ENCODE measurements around the gene PPIB. TPM values are rescaled to one million over a fixed set of nuclear protein-coding genes. Genes with fewer than 3 reads are reported as not detected.

Gene PPIB
- total RNA-seq, 1 experiment from 2014 or later: 453 TPM

GRCh38 chr15:64182859-64183370, 20.1 kb upstream of the PPIB start:
- TF ChIP-seq ATF3 (IDR thresholded peaks at IDR 0.05): no peak
- TF ChIP-seq FOSL1 (IDR thresholded peaks at IDR 0.05; ENCODE audit: low read depth): no peak
- TF ChIP-seq CBX3 (IDR thresholded peaks at IDR 0.05; ENCODE audit: low read depth): no peak
- no peak for TF ChIP-seq CEBPB (IDR thresholded peaks at IDR 0.05; ENCODE audit: low read depth)
- no peak for TF ChIP-seq JUND (IDR thresholded peaks at IDR 0.05)
- TF ChIP-seq ZFX (IDR thresholded peaks at IDR 0.05): no peak
- TF ChIP-seq ZNF274 (IDR thresholded peaks at IDR 0.05; ENCODE audit: low read depth, low read length): no peak
- no peak for TF ChIP-seq MAX (IDR thresholded peaks at IDR 0.05)
- no peak for TF ChIP-seq POLR2A (IDR thresholded peaks at IDR 0.05; ENCODE audit: borderline replicate concordance, extremely low read depth, insufficient read depth, insufficient read length)
- TF ChIP-seq RAD21 (IDR thresholded peaks at IDR 0.05; ENCODE audit: low read depth): no peak
- no peak for TF ChIP-seq YY1 (IDR thresholded peaks at IDR 0.05; ENCODE audit: extremely low read depth, insufficient replicate concordance, low read depth, low read length)
- no peak for TF ChIP-seq REST (IDR thresholded peaks at IDR 0.05; ENCODE audit: low read depth)
- TF ChIP-seq POLR2AphosphoS5 (IDR thresholded peaks at IDR 0.05; ENCODE audit: low read depth, low read length): no peak
- no peak overlapping the region for H3K9ac ChIP-seq (ENCODE audit: low read length)
- H3K27ac ChIP-seq (ENCODE audit: low read depth, low read length): no peak overlapping the region
- H3K36me3 ChIP-seq (ENCODE audit: control insufficient read depth in 1 of 2, insufficient read depth in 2 of 2, low read length in 2 of 2): peaks cover 0 to 3% of the 10 kb centered on the region in 2 experiments; a peak in 1 of 4 replicates
- ATAC-seq (no peak), DNase-seq (ENCODE audit: low read depth, low spot score) (no peak)
- no peak overlapping the region for H2AFZ ChIP-seq (ENCODE audit: low read depth, low read length, poor library complexity, severe bottlenecking)
- RAD21 ChIA-PET (ENCODE audit: low non-redundant PET in 1 of 2, low total read pairs in 2 of 2, uncharacterized antibody in 2 of 2, unreplicated experiment in 2 of 2): no interaction called here
- intact Hi-C loops (cut with micrococcal nuclease): no loop called here
- no peak overlapping the region for H3K4me3 ChIP-seq (replicated peaks in 1 of 2; ENCODE audit: low read depth in 1 of 2, low read length in 2 of 2)
- H3K4me1 ChIP-seq (ENCODE audit: control insufficient read depth in 1 of 2, insufficient read depth in 2 of 2, low read length in 2 of 2): no peaks in the 10 kb centered on the region
- no peaks in the 10 kb centered on the region for H3K27me3 ChIP-seq (ENCODE audit: insufficient read depth, low read length)
- no TSS peak for BruUV-seq (replicated peaks)
- H3K9me3 ChIP-seq (ENCODE audit: control insufficient read depth in 1 of 2, insufficient read depth in 1 of 2, low read depth in 1 of 2, low read length in 2 of 2): no peaks in the 10 kb centered on the region
- H3K4me2 ChIP-seq (ENCODE audit: low read length): no peak overlapping the region
- no peaks in the 10 kb centered on the region for H3K9me2 ChIP-seq (ENCODE audit: insufficient read depth)
- CTCF ChIA-PET: no interaction called here
- no peaks in the 10 kb centered on the region for H4K20me1 ChIP-seq (ENCODE audit: insufficient read depth)
- no peaks in the 10 kb centered on the region for H3K79me2 ChIP-seq (ENCODE audit: insufficient read depth, low read length)
- POLR2A ChIA-PET: no interaction called here
